ENCODE results near the gene FUT8.

- TF ChIP-seq CTCF (IDR thresholded peaks at IDR 0.05 in 4 of 5, conservative IDR thresholded peaks at IDR 0.05 in 1 of 5) (no peak), POLR2A (IDR thresholded peaks at IDR 0.05) (no peak)
Observed at GRCh38 chr14:65432361-65432948, 19.9 kb downstream of the FUT8 start.

All from gastrocnemius medialis (tissue), 4 donors.